GM12878 (cell line): ENCODE measurements around the gene OR9G1.

ENCODE experiments used
- BACH1 ChIP-seq: fragments of 450-650 bp; IDR thresholded peaks from 2 replicates; pipeline ENCODE4 v1.6.1; 2017; ENCODE audit warnings: mild to moderate bottlenecking, borderline replicate concordance
- BRCA1 ChIP-seq: IDR thresholded peaks from 2 replicates; pipeline ENCODE4 v1.6.1; 2011; ENCODE audit warnings: low read depth, low read length, improper control_type of control experiment
- CBFB ChIP-seq: IDR thresholded peaks from 2 replicates; pipeline ENCODE4 v1.6.1; 2016; ENCODE audit warnings: antibody characterized with exemption, low read depth
- CEBPB ChIP-seq, 2 experiments: fragments of 150-350 bp in 1 of 2; IDR thresholded peaks; 2 replicates each; pipeline ENCODE4 v1.6.1; 2012 to 2014; ENCODE audit warnings: low read depth in 2 of 2, low read length in 2 of 2, borderline replicate concordance in 1 of 2, inconsistent platforms in 1 of 2
- CHD2 ChIP-seq: IDR thresholded peaks from 2 replicates; pipeline ENCODE4 v1.6.1; 2011; ENCODE audit warnings: low read depth, low read length, improper control_type of control experiment, borderline replicate concordance
- CTCF ChIP-seq, 3 experiments: IDR thresholded peaks in 2 of 3; conservative IDR thresholded peaks in 1 of 3; 2 replicates each; pipeline ENCODE4 v1.5.1; 2011; ENCODE audit warnings: low read depth in 3 of 3, low read length in 3 of 3, mild to moderate bottlenecking in 3 of 3, control low read depth in 2 of 3, moderate library complexity in 2 of 3, inconsistent platforms in 1 of 3, mixed read lengths in 1 of 3; ENCODE audit not compliant: control insufficient read depth in 2 of 3, insufficient read depth in 1 of 3; ENCODE audit errors: extremely low read depth in 1 of 3
- ETV6 ChIP-seq, 2 experiments: fragments of 450-650 bp in 1 of 2; IDR thresholded peaks in 1 of 2; conservative IDR thresholded peaks in 1 of 2; 2 replicates each; pipeline ENCODE4 v1.6.1; 2014; ENCODE audit warnings: antibody characterized with exemption in 1 of 2, borderline replicate concordance in 1 of 2, low read depth in 1 of 2, mild to moderate bottlenecking in 1 of 2, moderate library complexity in 1 of 2
- EZH2 ChIP-seq: IDR thresholded peaks from 2 replicates; pipeline ENCODE4 v1.6.1; 2012; ENCODE audit warnings: low read depth, mild to moderate bottlenecking, control low read depth, inconsistent platforms, low read length, borderline replicate concordance; ENCODE audit not compliant: control insufficient read depth
- GABPA ChIP-seq: IDR thresholded peaks from 2 replicates; pipeline ENCODE4 v1.6.1; 2014; ENCODE audit warnings: antibody characterized with exemption, low read depth, mild to moderate bottlenecking, inconsistent platforms
- HCFC1 ChIP-seq: fragments of 150-350 bp; IDR thresholded peaks from 2 replicates; pipeline ENCODE4 v1.6.1; 2014; ENCODE audit warnings: low read length
- KDM1A ChIP-seq: fragments of 200-600 bp; sonication (generic); IDR thresholded peaks from 2 replicates; pipeline ENCODE4 v1.6.1; 2016; ENCODE audit warnings: borderline replicate concordance
- MXI1 ChIP-seq: fragments of 150-350 bp; IDR thresholded peaks from 2 replicates; pipeline ENCODE4 v1.6.1; 2011; ENCODE audit warnings: low read depth, mild to moderate bottlenecking, inconsistent platforms, low read length, improper control_type of control experiment
- NRF1 ChIP-seq: conservative IDR thresholded peaks from 2 replicates; pipeline ENCODE4 v1.6.1; 2011; ENCODE audit warnings: mild to moderate bottlenecking, low read depth, low read length, improper control_type of control experiment
- REST ChIP-seq: IDR thresholded peaks from 2 replicates; pipeline ENCODE4 v1.6.1; 2012; ENCODE audit warnings: mild to moderate bottlenecking, low read depth, low read length

- TF ChIP-seq CTCF (IDR thresholded peaks at IDR 0.05 in 2 of 3, conservative IDR thresholded peaks at IDR 0.05 in 1 of 3; ENCODE audit: control insufficient read depth in 2 of 3, extremely low read depth in 1 of 3, insufficient read depth in 1 of 3, low read depth in 3 of 3, low read length in 3 of 3) (no peak), MXI1 (no peak), BRCA1 (no peak), CBFB (no peak), CEBPB (IDR thresholded peaks at IDR 0.05; ENCODE audit: borderline replicate concordance in 1 of 2, low read depth in 2 of 2, low read length in 2 of 2) (no peak), HCFC1 (no peak), EZH2 (no peak), ETV6 (conservative IDR thresholded peaks at IDR 0.05 in 1 of 2, IDR thresholded peaks at IDR 0.05 in 1 of 2; ENCODE audit: borderline replicate concordance in 1 of 2, low read depth in 1 of 2) (no peak), KDM1A (no peak), BACH1 (no peak), REST (no peak), GABPA (no peak), CHD2 (no peak), NRF1 (no peak)
Observed at GRCh38 chr11:56663386-56663785, 35.5 kb upstream of the OR9G1 start, which contains the start of gene OR5AR1.
